ENCODE measurements around the gene PPP1R16B.

GRCh38 chr20:38762174-38762573 lies 43.3 kb upstream of the PPP1R16B start:
- TF ChIP-seq CTCF (IDR thresholded peaks at IDR 0.05; ENCODE audit: low read depth, low read length), result no peak
- no peak for TF ChIP-seq EZH2phosphoT487 (IDR thresholded peaks at IDR 0.05; ENCODE audit: low read depth)
